Lower lobe of right lung (tissue), 2 donors: ENCODE data around the gene SLFN12L. TPM values are rescaled to one million over a fixed set of nuclear protein-coding genes. Genes with fewer than 3 reads are reported as not detected.

ENCODE experiments used
- ATAC-seq, 2 donors: fragments of 200-7000 bp; cut with Tn5 transposase; one replicate each; pipeline ENCODE4 v1.9.1; 2020 to 2022; ENCODE audit warnings: mild to moderate bottlenecking in 2 of 2, moderate library complexity in 2 of 2
- DNase-seq: peaks from one replicate; pipeline ENCODE4 v3.0.0-alpha.2; 2020
- H3K27ac ChIP-seq: fragments of 200-600 bp; one replicate; pipeline ENCODE4 v1.8.0; 2022
- H3K27me3 ChIP-seq: fragments of 200-600 bp; one replicate; pipeline ENCODE4 v1.8.0; 2022; ENCODE audit warnings: low read depth
- H3K36me3 ChIP-seq: fragments of 200-600 bp; one replicate; pipeline ENCODE4 v1.8.0; 2022; ENCODE audit warnings: mild to moderate bottlenecking
- H3K4me1 ChIP-seq: fragments of 200-600 bp; one replicate; pipeline ENCODE4 v1.8.0; 2022
- H3K4me3 ChIP-seq: fragments of 200-600 bp; one replicate; pipeline ENCODE4 v1.8.0; 2022; ENCODE audit warnings: mild to moderate bottlenecking
- H3K9me3 ChIP-seq: fragments of 200-600 bp; one replicate; pipeline ENCODE4 v1.8.0; 2022
- intact Hi-C: fragments of 100-400 bp; cut with DNase I; formaldehyde crosslinking; loops from one replicate; pipeline ENCODE4 v1.11.0; 2022
- total RNA-seq: library from RNA; stranded (reverse); fragmentation: NEBNext Ultra II Directional; extraction: Animal tissue kit (Norgen Biotek cat#: 25700); gene quantifications from one replicate; pipeline ENCODE4 v1.2.1, GENCODE V29; 2021
- TF ChIP-seq, protein P1 (sequence below): fragments of 200-600 bp; IDR thresholded peaks from one replicate; pipeline ENCODE4 v1.8.0; 2022; ENCODE audit warnings: antibody characterized with exemption, mild to moderate bottlenecking
- donor health status: DM: no; HTN: yes; CAD: no; lungs with severe emphysema.

SLFN12L gene
- total RNA-seq, 1 donor from 2014 or later = 4.0 TPM

DNA sequence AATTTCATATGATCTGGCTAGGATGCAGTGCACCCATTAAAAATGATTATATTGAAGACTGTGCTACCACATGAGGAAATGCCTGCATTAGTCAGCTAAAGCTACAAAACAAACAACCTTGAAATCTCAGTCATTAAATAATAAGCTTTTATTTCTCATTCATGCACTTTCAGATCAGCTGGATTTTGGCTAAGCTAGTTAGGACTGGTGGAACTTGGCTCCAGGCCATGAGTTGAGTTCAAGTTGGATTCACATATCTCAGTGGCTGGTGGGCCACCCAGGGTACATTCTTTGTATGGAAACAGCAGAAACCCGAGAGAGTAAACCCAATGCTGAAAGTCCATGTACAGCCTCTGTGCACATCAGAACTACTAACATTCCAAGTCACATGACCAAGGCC, 6.4 kb upstream of the SLFN12L start:
- no peaks in the 10 kb centered on the region for H3K9me3 ChIP-seq
- no peaks in the 10 kb centered on the region for H3K27me3 ChIP-seq
- H3K36me3 ChIP-seq = no peaks in the 10 kb centered on the region
- no peak overlapping the region for H3K27ac ChIP-seq
- ATAC-seq (no peak), DNase-seq (no peak)
- intact Hi-C loops = no loop called here
- peaks cover 30% of the 10 kb centered on the region for H3K4me1 ChIP-seq
- H3K4me3 ChIP-seq = no peak overlapping the region
- TF ChIP-seq, protein P1, sequence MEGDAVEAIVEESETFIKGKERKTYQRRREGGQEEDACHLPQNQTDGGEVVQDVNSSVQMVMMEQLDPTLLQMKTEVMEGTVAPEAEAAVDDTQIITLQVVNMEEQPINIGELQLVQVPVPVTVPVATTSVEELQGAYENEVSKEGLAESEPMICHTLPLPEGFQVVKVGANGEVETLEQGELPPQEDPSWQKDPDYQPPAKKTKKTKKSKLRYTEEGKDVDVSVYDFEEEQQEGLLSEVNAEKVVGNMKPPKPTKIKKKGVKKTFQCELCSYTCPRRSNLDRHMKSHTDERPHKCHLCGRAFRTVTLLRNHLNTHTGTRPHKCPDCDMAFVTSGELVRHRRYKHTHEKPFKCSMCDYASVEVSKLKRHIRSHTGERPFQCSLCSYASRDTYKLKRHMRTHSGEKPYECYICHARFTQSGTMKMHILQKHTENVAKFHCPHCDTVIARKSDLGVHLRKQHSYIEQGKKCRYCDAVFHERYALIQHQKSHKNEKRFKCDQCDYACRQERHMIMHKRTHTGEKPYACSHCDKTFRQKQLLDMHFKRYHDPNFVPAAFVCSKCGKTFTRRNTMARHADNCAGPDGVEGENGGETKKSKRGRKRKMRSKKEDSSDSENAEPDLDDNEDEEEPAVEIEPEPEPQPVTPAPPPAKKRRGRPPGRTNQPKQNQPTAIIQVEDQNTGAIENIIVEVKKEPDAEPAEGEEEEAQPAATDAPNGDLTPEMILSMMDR = no peak

DNA sequence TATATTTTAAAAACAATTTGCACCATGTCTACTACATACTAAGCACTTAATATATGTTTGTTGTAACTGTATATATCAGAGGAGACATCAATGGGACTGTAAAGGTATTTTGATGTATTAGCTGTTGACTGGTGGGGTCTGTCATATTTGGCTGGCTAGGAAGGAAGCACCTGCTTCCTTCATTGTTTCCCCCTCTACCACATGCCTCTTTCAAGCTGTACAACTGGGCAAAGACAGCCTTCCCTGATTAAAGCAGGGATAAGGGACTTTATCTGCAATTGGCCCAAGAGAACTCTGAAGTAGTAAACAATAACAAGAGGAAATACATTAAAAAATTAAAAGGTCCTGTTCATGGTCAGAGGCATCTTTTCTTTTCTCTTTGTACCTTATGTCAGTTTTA, 5.5 kb upstream of the SLFN12L start:
- DNase-seq (no peak), ATAC-seq (no peak)
- no peaks in the 10 kb centered on the region for H3K27me3 ChIP-seq
- H3K36me3 ChIP-seq = no peaks in the 10 kb centered on the region
- no peak overlapping the region for H3K27ac ChIP-seq
- H3K4me3 ChIP-seq = no peak overlapping the region
- H3K9me3 ChIP-seq = no peaks in the 10 kb centered on the region
- TF ChIP-seq, protein P1 = no peak
- intact Hi-C loops = no loop called here
- H3K4me1 ChIP-seq = peaks cover 38% of the 10 kb centered on the region

DNA sequence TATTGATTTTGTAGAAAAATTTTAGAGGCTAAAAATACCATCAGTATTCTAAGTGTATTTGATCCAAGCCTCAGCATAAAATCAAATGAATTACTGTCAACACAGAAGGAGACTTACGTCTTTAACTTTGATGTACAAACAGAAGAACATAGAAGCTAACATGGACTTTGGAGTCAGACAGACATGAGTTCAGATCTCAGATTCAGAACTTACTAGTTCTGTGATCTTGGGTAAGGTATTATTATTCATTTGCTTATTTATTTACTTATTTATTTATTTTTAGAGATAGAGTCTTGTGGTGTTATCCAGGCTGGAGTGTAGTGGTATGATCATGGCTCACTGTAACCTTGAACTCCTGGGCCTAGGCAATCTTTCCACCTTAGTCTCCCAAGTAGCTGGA, 4.0 kb upstream of the SLFN12L start:
- H3K27me3 ChIP-seq = no peaks in the 10 kb centered on the region
- intact Hi-C loops = no loop called here
- H3K27ac ChIP-seq = peak overlapping the region; percentile 84
- no peak for DNase-seq
- TF ChIP-seq, protein P1 = no peak
- H3K4me3 ChIP-seq = peak overlapping the region; percentile 47
- ATAC-seq = no peak
- no peaks in the 10 kb centered on the region for H3K36me3 ChIP-seq
- H3K4me1 ChIP-seq = peaks cover 54% of the 10 kb centered on the region
- no peaks in the 10 kb centered on the region for H3K9me3 ChIP-seq

DNA sequence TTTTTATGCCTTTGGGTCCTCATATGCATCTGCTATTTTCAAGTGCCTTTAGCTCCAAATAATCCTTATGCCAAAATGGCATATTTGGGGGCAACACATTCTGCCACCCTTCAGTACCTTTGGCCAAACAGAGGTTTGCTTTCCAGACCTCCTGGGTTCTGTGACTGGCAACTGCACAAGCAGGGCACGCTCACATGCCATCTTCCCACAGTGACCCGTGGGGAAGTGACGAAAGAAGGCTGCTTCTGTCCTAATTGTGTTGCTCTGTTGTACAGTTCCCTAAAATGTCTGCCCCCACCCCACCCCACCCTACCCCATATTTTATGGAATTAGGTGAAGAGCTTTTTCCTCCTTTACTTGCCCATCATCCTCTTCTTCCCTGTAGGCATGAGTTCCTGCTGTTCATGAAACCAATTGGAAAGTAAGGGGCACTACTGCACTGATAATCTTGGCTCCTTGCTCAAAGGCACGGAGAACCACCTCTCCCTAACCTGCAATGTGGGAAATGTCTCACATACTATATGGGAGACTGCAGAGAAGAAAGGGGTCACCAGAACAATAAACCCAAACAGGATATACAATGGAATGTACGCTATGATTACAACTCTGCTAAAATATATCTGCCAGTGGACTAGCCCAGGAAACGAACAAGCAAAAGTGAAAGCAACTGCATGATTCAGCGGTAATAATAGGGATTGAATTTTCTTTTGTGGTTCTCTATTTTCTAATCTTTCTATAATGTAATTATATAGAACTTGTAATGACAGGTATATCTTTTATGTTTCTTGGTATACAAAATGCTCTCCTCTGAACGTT, 3.3 kb upstream of the SLFN12L start:
- intact Hi-C loops = no loop called here
- H3K4me3 ChIP-seq = peak overlapping the region; percentile 47
- peak; percentile 69 for DNase-seq

DNA sequence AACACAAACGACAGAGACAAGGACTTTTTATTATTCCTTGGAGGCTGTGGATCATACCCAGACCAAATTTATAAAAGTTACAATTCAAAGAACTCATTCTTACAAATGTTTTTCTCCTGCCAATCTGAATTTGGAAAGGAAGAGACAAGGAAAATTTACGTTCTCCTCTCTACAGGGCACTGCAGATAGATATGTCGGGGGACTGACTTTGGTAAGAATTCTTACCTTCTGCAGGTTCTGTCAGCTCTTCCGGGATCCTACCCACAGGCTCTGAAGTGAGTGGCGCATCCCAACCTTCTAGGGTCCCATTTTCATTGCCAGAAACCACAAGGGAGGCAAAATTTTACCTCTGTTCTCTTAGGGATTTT, 2.2 kb upstream of the SLFN12L start:
- ATAC-seq (no peak), DNase-seq (no peak)
- Histone ChIP-seq H3K9me3 (no peaks in the 10 kb centered on the region), H3K27ac (peak overlapping the region; percentile 44), H3K4me1 (peaks cover 55% of the 10 kb centered on the region), H3K4me3 (peak overlapping the region; percentile 25), H3K36me3 (no peaks in the 10 kb centered on the region), H3K27me3 (no peaks in the 10 kb centered on the region)
- intact Hi-C loops = loop anchor here (10.0 kb wide), 1 partner anchor 225 kb away; no protein-coding TSS in a partner anchor
- TF ChIP-seq, protein P1 = peak; percentile 14

More for the DNA sequence above, 3.3 kb upstream of the SLFN12L start:
- ATAC-seq = peak; percentile 78 to 80
- peaks cover 55% of the 10 kb centered on the region for H3K4me1 ChIP-seq
- H3K27me3 ChIP-seq = no peaks in the 10 kb centered on the region
- TF ChIP-seq, protein P1 = no peak
- H3K36me3 ChIP-seq = no peaks in the 10 kb centered on the region
- H3K27ac ChIP-seq = peak overlapping the region; percentile 84
- no peaks in the 10 kb centered on the region for H3K9me3 ChIP-seq
